Measurements from ENCODE around the gene PRMT7.

The PRMT7 gene

DNA sequence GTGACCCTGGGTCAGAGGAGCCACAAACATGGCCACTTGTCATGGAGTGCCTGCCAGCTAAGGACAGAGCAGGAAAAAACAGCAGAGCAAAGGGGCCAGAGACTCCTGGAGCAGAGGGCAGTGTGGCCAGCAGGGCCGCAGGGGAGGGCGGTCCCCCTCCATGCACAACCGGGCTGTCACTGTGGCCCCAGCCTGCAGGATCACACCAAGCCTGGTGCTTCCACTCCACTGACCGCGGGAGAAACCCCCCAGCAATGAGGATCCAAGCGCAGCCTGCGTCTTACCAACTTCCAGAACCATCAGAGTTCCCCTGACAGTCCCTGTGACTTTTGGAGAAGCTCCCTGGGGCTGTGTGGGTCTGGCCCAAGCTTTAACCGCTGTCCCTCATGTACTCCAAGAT is 62.0 kb downstream of the PRMT7 start:
- TF ChIP-seq, protein P1, sequence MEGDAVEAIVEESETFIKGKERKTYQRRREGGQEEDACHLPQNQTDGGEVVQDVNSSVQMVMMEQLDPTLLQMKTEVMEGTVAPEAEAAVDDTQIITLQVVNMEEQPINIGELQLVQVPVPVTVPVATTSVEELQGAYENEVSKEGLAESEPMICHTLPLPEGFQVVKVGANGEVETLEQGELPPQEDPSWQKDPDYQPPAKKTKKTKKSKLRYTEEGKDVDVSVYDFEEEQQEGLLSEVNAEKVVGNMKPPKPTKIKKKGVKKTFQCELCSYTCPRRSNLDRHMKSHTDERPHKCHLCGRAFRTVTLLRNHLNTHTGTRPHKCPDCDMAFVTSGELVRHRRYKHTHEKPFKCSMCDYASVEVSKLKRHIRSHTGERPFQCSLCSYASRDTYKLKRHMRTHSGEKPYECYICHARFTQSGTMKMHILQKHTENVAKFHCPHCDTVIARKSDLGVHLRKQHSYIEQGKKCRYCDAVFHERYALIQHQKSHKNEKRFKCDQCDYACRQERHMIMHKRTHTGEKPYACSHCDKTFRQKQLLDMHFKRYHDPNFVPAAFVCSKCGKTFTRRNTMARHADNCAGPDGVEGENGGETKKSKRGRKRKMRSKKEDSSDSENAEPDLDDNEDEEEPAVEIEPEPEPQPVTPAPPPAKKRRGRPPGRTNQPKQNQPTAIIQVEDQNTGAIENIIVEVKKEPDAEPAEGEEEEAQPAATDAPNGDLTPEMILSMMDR (IDR thresholded peaks at IDR 0.05; ENCODE audit: control insufficient read depth, insufficient read depth, low read depth, low read length, missing control alignments): no peak
- H3K4me3 ChIP-seq (ENCODE audit: control insufficient read depth, low read depth, low read length): no peak overlapping the region

DNA sequence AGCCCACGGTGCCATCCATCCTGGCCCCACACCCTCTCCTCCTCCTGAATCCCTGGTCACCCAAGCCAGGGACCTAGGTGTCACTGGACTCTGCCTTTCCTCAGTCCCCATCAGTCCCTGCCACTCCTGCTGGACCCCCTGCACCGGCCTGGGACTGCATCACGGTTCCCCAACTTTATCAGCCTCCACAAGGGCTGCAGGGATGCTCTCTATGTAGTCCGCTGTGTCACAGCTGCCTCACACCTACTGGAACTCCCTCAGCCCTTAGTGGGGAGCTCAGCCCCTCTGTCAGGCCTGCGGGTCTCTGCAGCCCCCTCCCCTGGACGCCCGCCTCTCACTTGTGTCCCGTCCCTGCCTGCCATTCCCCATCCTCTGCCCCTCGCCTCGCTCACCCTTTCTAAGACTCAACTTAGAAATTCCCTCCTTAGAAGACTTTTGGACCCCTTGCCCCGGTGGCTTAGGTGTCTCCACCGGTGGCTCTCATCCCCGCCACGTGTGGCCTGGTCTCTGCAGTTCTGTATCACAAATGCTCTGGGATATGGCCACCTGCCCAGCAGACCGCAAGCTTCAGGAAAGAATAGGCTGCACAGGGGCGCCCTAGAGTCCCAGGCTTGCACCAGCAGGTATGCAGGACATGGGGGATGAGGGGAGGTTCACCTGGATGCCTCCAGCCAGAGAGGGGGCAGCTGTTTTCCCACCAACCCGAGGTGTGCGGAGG is 62.9 kb downstream of the PRMT7 start:
- H3K4me3 ChIP-seq (ENCODE audit: control insufficient read depth, low read depth, low read length): no peak overlapping the region
- TF ChIP-seq, protein P1 (IDR thresholded peaks at IDR 0.05; ENCODE audit: control insufficient read depth, insufficient read depth, low read depth, low read length, missing control alignments): no peak
- no peak for DNase-seq (ENCODE audit: low read depth)

More for the DNA sequence above, 62.0 kb downstream of the PRMT7 start:
- DNase-seq (ENCODE audit: low read depth): no peak

DNA sequence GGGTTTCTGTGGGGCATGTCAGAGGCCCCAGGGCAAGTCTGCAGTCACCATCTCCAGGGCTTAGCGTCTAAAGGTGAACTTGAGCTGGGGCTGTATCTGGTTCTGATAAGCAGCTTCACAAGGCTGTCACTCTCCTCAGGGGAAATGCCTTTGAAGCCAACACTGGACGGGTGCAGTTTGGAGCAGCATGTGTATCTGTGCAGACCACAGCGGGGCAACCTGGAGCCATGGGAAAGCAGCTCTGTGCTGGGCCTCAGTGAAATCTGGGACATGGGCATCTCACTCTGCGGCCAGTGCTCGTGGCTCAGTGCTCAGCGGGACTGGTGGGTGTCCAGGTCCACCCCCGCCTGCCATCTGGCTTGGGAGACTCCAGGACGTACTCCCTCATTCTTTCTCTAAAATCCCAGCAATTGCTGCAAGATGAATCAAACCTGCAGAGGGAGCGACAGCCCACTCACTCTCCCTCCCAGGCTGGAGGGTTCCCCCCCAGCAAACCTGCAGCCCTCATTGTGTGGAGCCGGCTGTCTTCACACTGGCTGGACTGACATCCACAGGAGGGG is 63.5 kb downstream of the PRMT7 start:
- no peak overlapping the region for H3K4me3 ChIP-seq (ENCODE audit: control insufficient read depth, low read depth, low read length)
- TF ChIP-seq, protein P1 (IDR thresholded peaks at IDR 0.05; ENCODE audit: control insufficient read depth, insufficient read depth, low read depth, low read length, missing control alignments): peak; percentile 0
- DNase-seq (ENCODE audit: low read depth): no peak

DNA sequence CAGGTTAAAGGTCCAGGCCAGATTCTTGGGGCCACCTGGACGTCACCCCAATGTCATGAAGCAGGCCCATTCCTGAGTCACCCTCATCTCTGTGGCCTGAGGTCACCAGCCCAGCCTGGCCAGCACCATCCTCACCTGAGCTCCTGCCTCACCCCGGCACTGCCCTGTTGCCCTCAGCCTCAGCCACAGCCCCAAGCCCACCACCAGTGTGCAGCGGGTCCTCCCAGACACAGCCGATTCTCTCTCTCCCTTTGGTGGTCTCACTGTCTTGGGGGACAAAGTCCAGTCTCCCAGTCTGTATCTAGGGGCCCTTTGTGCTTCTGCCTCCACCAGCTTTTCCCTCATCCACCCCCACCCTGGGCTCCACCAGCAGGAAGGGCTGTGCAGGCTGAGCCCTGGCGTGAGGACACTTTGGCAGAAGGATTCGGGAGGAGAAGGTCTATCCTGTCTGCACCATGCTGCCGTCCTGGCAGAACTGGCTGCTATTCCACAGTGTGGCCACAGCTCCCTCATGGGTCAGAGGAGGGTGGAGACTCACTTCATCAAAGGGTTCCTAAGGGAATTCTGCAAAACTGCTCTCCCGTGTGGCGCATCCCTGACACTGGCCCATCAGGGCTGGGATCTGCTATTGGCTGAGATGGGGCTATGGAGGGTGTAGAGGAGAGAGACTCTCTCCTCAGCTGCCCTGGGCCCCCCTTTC is 64.3 kb downstream of the PRMT7 start:
- TF ChIP-seq, protein P1 (IDR thresholded peaks at IDR 0.05; ENCODE audit: control insufficient read depth, insufficient read depth, low read depth, low read length, missing control alignments): no peak
- no peak overlapping the region for H3K4me3 ChIP-seq (ENCODE audit: control insufficient read depth, low read depth, low read length)
- no peak for DNase-seq (ENCODE audit: low read depth)

DNA sequence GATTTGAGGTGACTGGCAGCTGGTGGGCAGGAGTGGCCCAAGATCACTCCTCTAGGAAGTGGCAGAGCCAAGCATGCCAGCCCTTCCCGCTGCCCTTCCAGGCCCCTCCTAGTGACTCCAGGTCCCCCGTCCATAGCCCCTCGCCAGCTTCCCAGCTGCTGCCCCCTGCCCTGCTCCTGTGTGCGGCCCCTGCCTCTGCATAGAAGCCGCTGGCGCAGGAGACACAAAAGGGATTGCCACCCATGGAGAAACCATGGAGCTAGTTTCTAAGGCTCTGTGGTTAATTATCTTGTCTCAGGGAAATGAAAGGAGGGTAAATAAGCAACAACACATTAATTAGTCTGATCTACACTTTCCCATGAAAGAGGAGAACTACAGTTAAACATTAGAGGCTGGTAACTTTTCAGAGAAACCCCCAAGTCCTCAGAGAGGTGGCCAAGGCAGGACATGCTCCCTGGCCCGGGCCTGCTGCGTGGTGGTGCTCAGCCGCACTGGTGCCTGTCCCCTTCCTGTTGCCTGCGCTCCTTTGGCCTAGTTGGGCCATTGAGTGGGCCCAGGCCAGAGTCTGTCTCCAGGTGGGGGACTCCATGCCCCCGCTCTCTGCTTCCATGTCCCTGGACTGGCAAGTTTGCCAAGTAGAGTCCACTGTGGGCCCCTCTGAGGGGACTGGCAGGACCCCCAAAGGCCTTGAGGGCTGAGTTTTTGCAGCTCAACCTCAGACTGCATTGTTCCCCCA is 65.2 kb downstream of the PRMT7 start:
- no peak overlapping the region for H3K4me3 ChIP-seq (ENCODE audit: control insufficient read depth, low read depth, low read length)
- DNase-seq (ENCODE audit: low read depth): no peak
- TF ChIP-seq, protein P1 (IDR thresholded peaks at IDR 0.05; ENCODE audit: control insufficient read depth, insufficient read depth, low read depth, low read length, missing control alignments): no peak

DNA sequence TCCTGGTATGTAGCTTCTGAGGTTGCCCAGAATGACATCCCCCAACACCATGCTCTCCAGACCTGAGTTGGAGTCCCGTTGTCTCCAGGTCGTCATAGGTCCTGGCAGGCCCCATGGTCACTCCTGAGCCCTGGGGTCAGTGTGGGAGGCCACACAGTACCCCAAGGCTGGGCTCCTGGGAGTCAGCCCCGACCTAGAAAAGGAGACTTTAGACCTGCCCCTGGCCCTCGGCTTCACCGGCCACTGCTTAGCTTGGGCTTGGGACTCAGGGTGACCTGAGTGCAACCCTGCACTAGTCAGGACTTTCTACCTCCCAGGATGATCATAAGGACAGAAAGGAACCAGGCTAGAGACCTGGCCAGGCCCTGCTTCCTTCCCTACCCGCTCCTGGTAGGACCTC is 65.8 kb downstream of the PRMT7 start:
- TF ChIP-seq, protein P1 (IDR thresholded peaks at IDR 0.05; ENCODE audit: control insufficient read depth, insufficient read depth, low read depth, low read length, missing control alignments): no peak
- no peak overlapping the region for H3K4me3 ChIP-seq (ENCODE audit: control insufficient read depth, low read depth, low read length)
- no peak for DNase-seq (ENCODE audit: low read depth)

All from AG09309 (cell line).